Activated naive CD4-positive, alpha-beta T cell treated with anti-CD3 and anti-CD28 coated beads, Interleukin-2, amount 50 U/mL, for 72 hours (primary cell): ENCODE results near the gene PREX1. TPM values are rescaled to one million over a fixed set of nuclear protein-coding genes. Genes with fewer than 3 reads are reported as not detected.

Experiments used
- ATAC-seq, 2 donors: fragments of 150-1000 bp; cut with Tn5 transposase; 2 replicates each; pipeline ENCODE4 v1.10.0; 2021; ENCODE audit warnings: mild to moderate bottlenecking in 2 of 2, moderate library complexity in 2 of 2
- DNase-seq, 2 donors: peaks; one replicate each; pipeline ENCODE4 v3.0.0; 2021 to 2022; ENCODE audit warnings: low spot score in 2 of 2
- H3K27ac Mint-ChIP-seq, 2 donors: one replicate each; pipeline ENCODE4 v1.8.0; 2022; ENCODE audit warnings: mild to moderate bottlenecking in 2 of 2, mixed read lengths in 2 of 2
- H3K36me3 Mint-ChIP-seq, 2 donors: one replicate each; pipeline ENCODE4 v1.8.0; 2022; ENCODE audit warnings: mixed read lengths in 2 of 2
- H3K9me3 Mint-ChIP-seq, 2 donors: one replicate each; pipeline ENCODE4 v1.8.0; 2022; ENCODE audit warnings: mixed read lengths in 2 of 2
- total RNA-seq, 2 donors: library from RNA; stranded (reverse); gene quantifications; one replicate each; pipeline ENCODE4 v1.2.3, GENCODE V29; 2022

The PREX1 gene
- total RNA-seq, 2 donors from 2014 or later = 30.6 to 51.8 TPM

- no peak for ATAC-seq
- peak overlapping the region; percentile 52 to 61 for H3K27ac Mint-ChIP-seq
- no peak for DNase-seq
- H3K9me3 Mint-ChIP-seq = no peaks in the 10 kb centered on the region
- H3K36me3 Mint-ChIP-seq = no peaks in the 10 kb centered on the region
These were observed 30.4 kb downstream of the PREX1 start for GRCh38 chr20:48797275-48797825.

DNA sequence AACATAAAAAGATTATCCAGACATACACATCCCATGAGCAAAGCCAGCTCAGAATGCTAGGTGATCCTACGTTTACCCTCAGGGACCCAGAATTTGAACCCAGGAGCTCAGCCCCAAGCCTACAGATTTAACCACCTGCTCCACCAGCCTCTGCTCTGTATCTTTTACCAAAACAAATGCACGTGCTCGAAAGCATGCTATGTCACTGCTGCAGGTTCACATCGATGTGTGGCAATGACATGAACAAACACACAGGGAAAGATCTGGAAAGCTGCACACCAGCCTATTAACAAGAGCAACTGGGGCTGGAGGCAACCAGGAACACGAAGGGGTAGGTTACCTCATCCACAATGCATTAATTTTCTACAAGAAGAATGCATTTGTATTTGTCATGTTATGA is 32.1 kb downstream of the PREX1 start:
- no peak for DNase-seq
- Mint-ChIP-seq H3K27ac (no peak overlapping the region), H3K9me3 (no peaks in the 10 kb centered on the region), H3K36me3 (no peaks in the 10 kb centered on the region)
- no peak for ATAC-seq

DNA sequence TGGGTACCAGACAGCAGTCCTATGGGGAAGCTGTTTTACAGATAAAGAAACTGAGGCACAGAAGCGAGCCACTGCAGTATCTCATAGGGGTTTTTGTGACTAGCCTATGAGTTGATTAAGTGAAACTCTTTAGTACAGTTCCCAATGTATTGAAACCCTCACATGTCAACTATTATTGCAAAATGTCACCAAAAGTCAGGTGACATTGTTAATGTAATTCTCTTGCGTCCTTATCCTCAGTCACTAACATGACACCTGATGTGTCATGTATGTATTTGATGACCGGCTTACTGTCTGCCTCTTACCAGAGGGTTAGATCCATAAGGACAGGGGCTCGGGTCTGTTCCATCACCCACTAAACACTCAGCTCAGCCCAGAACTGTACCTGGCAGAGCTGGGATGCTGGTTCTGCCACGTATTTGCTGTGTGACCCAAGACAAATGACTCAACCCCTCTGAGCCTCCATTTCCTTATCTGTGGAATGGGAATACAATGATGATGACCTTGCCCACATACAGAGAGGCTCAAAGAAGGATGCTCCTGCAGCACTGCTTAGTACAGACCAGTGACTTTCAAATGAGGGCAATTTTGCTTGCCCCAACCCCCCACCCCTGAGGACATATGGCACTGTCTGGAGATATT is 32.9 kb downstream of the PREX1 start:
- H3K9me3 Mint-ChIP-seq = no peaks in the 10 kb centered on the region
- ATAC-seq (peak in 1 of 2 donors; percentile 41), DNase-seq (no peak)
- no peaks in the 10 kb centered on the region for H3K36me3 Mint-ChIP-seq
- H3K27ac Mint-ChIP-seq = no peak overlapping the region

GRCh38 chr20:48794360-48794759 is 33.4 kb downstream of the PREX1 start:
- DNase-seq = no peak
- Mint-ChIP-seq H3K27ac (peak overlapping the region in 1 of 2 donors; percentile 76), H3K36me3 (peaks cover 0 to 2% of the 10 kb centered on the region in 2 donors), H3K9me3 (no peaks in the 10 kb centered on the region)
- ATAC-seq = peak in 1 of 2 donors; percentile 11

- ATAC-seq (no peak), DNase-seq (no peak)
- Mint-ChIP-seq H3K9me3 (no peaks in the 10 kb centered on the region), H3K27ac (peak overlapping the region in 1 of 2 donors; percentile 76), H3K36me3 (peaks cover 0 to 8% of the 10 kb centered on the region in 2 donors)
These were observed 34.0 kb downstream of the PREX1 start for GRCh38 chr20:48793776-48794175.

DNA sequence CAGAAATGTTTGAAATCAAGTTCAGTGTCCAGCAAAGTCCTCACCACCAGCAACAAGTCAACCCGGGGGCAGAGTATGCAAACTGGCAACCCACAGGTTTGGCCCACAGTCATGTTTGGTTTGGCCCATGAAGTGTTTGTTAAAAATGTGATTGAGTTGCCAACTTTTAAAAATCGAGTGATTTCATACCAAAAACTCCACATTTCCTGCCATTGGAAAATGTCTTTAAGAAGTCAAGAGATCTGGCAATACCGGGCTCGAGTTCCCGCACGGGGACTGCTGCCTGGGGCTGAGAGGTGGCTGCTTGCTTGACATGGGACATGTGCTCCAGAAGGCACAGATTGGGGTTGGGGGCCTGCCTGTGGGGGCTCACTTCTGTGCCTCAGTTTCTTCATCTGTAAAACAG is 36.1 kb downstream of the PREX1 start:
- ATAC-seq = no peak
- Mint-ChIP-seq H3K9me3 (no peaks in the 10 kb centered on the region), H3K27ac (no peak overlapping the region), H3K36me3 (peaks cover 0 to 23% of the 10 kb centered on the region in 2 donors)
- DNase-seq = no peak

DNA sequence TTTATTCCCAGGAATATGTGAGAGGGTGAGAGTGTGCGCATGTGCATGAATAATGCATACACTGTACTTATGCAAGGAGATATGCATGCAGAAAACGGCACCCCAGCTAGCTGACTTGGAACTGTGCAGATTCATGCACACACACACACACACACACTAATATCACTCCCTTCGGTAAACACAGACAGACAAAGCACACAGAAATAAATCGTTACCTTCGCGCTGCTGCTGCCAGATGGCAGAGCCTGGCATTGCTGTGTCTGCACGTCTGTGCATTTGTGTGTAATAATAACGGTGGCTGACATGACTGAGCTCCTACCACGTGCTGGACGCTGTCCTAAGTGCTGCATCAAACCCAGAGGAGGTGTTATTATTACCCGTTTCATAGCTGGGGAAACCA is 36.8 kb downstream of the PREX1 start:
- DNase-seq = no peak
- H3K9me3 Mint-ChIP-seq = no peaks in the 10 kb centered on the region
- H3K36me3 Mint-ChIP-seq = peaks cover 0 to 24% of the 10 kb centered on the region in 2 donors
- no peak overlapping the region for H3K27ac Mint-ChIP-seq
- ATAC-seq = no peak

GRCh38 chr20:48790473-48791003 is 37.3 kb downstream of the PREX1 start:
- no peak for ATAC-seq

GRCh38 chr20:48789781-48790472 is 37.9 kb downstream of the PREX1 start:
- no peaks in the 10 kb centered on the region for H3K9me3 Mint-ChIP-seq
- peak overlapping the region in 1 of 2 donors; percentile 94 for H3K27ac Mint-ChIP-seq
- DNase-seq (no peak), ATAC-seq (no peak)
- peaks cover 0 to 30% of the 10 kb centered on the region in 2 donors for H3K36me3 Mint-ChIP-seq

More at GRCh38 chr20:48790473-48791003, 37.3 kb downstream of the PREX1 start:
- no peaks in the 10 kb centered on the region for H3K9me3 Mint-ChIP-seq
- H3K27ac Mint-ChIP-seq = no peak overlapping the region
- peaks cover 0 to 28% of the 10 kb centered on the region in 2 donors for H3K36me3 Mint-ChIP-seq
- DNase-seq = no peak

DNA sequence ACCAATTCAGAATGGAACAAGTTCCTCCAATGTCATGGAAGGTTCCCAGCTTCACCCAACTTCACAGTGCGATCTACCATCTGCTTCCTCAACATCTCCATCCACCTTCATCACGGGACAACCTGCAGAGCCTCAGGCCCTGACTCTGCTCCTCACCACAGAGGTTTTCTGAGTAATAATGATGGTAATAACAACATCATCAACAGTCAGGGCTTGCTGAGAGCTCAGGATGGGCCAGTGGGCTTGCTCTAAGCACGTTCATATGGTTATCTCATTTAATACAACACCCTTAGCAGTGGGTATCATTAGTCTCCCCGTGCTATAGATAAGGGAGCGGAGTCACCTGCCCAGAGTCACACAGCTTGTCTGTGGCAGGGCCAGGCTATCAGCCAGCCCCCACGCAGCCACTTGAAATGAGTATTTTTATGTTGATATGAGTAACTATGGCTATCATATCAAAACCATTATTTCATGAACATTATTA is 38.6 kb downstream of the PREX1 start:
- H3K27ac Mint-ChIP-seq = peak overlapping the region in 1 of 2 donors; percentile 94
- DNase-seq (no peak), ATAC-seq (peak; percentile 29 to 63)
- H3K36me3 Mint-ChIP-seq = peaks cover 0 to 30% of the 10 kb centered on the region in 2 donors
- H3K9me3 Mint-ChIP-seq = no peaks in the 10 kb centered on the region

DNA sequence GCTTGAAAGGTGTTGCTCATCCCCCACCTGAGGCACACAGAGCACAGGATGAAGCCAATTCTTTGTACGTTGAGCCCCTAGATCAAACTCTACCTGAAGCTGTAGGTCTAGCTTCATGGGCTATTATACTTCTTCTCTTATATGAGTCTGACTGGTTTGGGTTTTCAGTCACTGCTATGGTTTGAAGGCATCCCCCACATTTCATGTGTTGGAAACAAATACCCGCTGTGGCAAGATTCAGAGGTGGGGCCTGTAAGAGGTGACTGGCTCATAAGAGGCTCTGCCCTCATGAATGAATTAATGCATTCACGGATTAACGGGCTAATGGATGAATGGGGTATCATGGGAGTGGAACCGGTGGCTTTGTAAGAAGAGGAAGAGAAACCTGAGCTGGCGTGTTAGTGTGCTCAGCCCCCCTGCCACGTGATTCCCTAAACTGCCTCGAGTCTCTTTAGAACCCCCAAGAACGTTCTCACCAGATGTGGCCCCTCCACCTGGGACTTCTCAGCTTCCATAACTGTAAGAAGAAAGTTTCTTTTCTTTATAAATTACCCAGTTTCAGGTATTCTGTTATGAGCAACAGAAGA is 39.2 kb downstream of the PREX1 start:
- ATAC-seq = no peak
- Mint-ChIP-seq H3K9me3 (no peaks in the 10 kb centered on the region), H3K27ac (peak overlapping the region; percentile 14 to 94), H3K36me3 (peaks cover 0 to 30% of the 10 kb centered on the region in 2 donors)
- DNase-seq = no peak

DNA sequence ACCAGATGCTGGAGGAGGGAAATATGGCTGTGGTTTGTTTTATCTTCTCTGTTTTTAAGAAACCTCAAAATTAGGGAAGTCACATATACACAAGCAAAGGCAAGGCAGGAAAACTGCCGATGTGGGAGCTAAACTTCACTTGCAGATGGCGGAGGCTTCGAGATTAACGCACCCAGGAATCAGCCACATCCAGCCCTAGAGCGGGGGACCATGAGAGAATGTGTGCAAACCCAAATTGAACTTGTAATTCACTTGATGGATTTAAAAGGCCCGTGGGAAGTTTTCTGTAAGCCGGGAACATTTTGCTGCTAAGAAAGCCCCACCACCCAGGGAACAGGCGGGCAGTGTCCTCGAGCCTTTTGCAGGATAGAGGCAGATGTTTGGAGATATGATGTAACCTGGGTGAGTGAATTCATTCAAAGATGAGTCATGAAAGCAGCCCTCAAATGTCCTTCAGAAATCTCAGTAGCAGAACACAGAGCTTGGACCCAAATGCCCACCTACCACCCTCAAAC is 39.9 kb downstream of the PREX1 start:
- peak in 1 of 2 donors; percentile 16 for ATAC-seq
- Mint-ChIP-seq H3K9me3 (no peaks in the 10 kb centered on the region), H3K36me3 (peaks cover 0 to 30% of the 10 kb centered on the region in 2 donors), H3K27ac (peak overlapping the region; percentile 14 to 84)
- no peak for DNase-seq

DNA sequence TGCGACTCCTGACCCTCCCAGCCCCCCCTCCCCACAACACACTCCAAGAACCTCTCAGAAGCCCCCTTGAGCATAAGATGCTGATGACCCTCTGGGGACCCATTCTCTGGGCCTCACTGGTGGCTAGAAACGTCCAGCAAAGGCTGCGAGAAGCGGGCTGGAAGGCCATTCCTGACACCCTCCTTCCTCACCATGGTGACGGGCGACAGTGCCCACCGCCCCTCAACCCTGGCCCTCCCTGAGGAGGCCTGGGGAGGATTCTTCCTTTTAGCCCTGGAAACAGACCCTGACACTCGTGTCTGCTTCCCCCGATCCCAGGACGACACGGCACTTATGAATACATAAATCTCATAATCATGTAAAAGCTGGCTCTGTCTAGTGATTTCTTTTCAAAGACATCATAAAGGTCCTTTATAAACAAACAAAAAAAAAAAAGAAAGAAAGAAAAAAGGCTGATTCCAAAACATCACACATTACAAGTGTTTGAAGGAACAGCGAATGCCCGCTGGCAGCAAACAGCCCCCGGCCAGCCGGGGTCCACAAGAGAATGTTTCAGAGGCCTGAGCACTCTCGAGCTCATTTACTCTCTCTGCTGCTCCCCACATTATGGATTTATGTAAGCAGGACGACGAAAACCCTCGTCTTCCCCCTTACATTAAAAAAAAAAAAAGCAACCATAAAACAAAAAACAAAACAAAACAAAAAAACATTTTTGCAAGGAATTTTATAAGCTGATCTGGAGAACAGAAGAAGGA is 40.7 kb downstream of the PREX1 start:
- DNase-seq (no peak), ATAC-seq (no peak)
- no peaks in the 10 kb centered on the region for H3K9me3 Mint-ChIP-seq
- H3K36me3 Mint-ChIP-seq = peaks cover 0 to 30% of the 10 kb centered on the region in 2 donors
- no peak overlapping the region for H3K27ac Mint-ChIP-seq

DNA sequence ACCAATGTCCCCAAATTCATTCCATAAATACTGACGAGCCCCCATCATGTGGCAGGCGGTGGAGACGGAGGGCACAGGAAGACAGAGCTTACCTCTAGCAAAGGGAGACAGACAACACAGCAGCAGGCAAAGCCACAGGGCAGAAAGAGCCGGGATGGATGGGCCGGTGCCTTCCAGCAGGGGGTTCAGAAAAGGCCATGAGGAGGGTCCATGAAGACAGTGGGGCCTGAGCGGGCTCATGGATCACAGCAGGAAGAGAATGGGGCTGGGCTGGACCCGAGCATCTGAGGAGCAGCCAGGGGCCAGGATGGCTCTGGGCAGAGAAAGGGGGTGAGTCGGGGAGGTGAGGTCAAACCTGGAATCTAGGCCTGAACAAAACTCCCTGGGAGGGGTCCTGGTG is 42.0 kb downstream of the PREX1 start:
- Mint-ChIP-seq H3K9me3 (no peaks in the 10 kb centered on the region), H3K36me3 (peaks cover 0 to 35% of the 10 kb centered on the region in 2 donors), H3K27ac (peak overlapping the region in 1 of 2 donors; percentile 73)
- DNase-seq (no peak), ATAC-seq (no peak)

DNA sequence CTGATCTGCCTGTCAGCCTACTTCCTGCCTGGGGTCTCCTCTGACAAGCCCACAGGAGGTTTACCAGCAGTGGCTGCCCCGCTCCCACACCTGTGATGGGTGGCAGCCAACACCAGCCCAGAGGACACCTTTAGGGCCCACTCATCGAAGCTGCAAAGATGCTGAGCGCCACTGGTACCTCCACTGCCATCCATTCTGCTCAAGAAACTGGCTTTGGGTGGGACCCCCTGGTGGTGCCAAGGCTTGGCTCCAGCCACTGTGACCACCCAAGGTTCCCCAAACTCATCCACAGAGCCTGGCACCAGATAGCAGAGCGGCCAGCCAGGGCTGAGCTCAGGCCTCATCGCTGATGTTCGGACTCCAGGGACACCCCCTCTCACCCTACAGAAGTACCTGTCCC is 42.5 kb downstream of the PREX1 start:
- no peaks in the 10 kb centered on the region for H3K9me3 Mint-ChIP-seq
- H3K36me3 Mint-ChIP-seq = peaks cover 0 to 36% of the 10 kb centered on the region in 2 donors
- peak overlapping the region in 1 of 2 donors; percentile 96 for H3K27ac Mint-ChIP-seq
- ATAC-seq (no peak), DNase-seq (no peak)

DNA sequence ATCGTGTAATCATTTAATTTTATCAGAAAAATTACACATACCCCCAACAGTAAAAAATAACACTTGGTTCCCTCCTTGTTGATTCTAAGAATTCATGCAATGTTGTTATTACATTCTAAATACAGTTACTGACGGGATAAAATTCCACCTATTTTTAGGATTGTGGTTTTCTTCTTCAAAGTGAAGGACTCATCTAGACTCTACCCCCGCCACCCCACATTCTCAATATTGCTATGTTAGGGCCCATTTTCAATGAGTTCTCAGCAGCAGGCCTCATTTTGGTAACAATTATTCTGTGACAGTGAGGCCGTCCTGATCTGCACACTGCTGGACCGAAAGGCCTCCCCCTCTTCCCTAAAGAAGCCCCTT is 43.5 kb downstream of the PREX1 start:
- Mint-ChIP-seq H3K36me3 (peaks cover 0 to 43% of the 10 kb centered on the region in 2 donors), H3K27ac (peak overlapping the region in 1 of 2 donors; percentile 96), H3K9me3 (peaks cover 0 to 3% of the 10 kb centered on the region in 2 donors)
- ATAC-seq (peak; percentile 50 to 69), DNase-seq (no peak)
